ENCODE results near the gene IGSF6.

- TF ChIP-seq POLR2A (IDR thresholded peaks at IDR 0.05; ENCODE audit: low read depth, low read length) (no peak), POLR2AphosphoS5 (IDR thresholded peaks at IDR 0.05; ENCODE audit: low read depth, low read length) (no peak), TAF1 (IDR thresholded peaks at IDR 0.05; ENCODE audit: borderline replicate concordance, low read depth, low read length) (no peak)
Measured at GRCh38 chr16:21618281-21618680, 34.1 kb downstream of the IGSF6 start.
